Activated CD8-positive, alpha-beta memory T cell treated with anti-CD3 and anti-CD28 coated beads, Interleukin-2, amount 50 U/mL, for 1 hour (primary cell): Measurements from ENCODE around the gene CMTM3.
"Not testable (repeated sequence)": the region's sequence is repeated elsewhere in the genome, so short reads cannot be mapped to it uniquely, and the experiment has no call there.

ENCODE experiments used
- DNase-seq: peaks from one replicate; pipeline ENCODE4 v3.0.0-alpha.2; 2020; ENCODE audit errors: extremely low read depth

The CMTM3 gene

DNA sequence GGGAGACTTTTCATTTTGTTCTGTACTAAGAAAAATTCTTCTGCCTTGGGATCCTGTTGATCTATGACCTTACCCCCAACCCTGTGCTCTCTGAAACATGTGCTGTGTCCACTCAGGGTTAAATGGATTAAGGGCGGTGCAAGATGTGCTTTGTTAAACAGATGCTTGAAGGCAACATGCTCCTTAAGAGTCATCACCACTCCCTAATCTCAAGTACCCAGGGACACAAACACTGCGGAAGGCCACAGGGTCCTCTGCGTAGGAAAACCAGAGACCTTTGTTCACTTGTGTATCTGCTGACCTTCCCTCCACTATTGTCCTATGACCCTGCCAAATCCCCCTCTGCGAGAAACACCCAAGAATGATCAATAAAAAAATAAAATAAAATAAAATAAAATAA lies 27.1 kb downstream of the CMTM3 start:
- DNase-seq: not testable (repeated sequence)

DNA sequence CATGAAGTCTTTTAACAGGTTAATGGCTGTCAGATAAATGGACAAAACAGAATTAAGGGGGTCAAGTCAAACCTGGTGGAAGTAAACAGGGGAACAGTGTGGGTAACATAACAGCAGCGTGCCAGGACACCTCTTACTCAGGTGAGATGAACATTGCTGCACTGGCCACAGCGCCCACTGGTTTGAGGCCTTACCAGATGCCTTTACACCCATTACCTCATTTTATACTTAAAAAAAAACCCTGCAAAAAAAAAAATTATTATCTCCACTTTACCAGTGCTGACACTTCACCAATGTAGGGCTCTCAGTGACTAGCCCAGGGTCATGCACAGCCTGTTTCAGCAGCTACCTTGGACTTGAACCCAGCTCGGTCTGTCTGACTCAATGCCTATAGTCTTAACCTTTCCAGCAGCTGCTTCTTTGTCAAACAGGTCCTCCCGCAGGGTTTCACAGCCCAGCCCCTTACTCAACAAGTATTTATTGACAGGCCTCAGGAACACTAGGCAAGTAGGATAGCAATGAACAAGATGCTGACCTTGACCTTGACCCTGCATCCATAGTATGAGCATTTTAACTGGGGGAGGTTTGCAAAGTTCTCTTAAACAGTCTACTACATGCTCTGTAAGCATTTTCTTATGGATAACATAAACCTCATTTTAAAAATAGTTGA lies 30.2 kb downstream of the CMTM3 start:
- no peak for DNase-seq

DNA sequence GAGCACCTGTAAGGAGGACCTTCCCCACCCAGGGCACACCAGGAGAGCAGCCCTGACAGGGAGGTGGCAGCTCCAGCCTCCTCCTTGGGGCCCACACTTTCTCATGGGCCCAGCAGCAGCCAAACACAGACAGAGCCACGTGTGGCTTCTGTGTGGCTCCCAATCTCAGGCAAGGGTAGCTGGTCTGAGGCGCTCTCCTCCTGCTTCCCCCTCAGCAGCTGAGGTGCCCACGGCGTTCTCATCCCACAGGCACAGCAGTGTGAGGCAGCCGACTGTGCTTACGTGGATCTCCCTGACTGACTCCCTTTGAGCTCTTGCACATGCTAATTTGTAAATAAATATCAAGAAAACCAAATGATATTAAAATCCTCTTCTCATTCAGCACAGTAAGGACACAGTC lies 30.9 kb downstream of the CMTM3 start:
- no peak for DNase-seq

DNA sequence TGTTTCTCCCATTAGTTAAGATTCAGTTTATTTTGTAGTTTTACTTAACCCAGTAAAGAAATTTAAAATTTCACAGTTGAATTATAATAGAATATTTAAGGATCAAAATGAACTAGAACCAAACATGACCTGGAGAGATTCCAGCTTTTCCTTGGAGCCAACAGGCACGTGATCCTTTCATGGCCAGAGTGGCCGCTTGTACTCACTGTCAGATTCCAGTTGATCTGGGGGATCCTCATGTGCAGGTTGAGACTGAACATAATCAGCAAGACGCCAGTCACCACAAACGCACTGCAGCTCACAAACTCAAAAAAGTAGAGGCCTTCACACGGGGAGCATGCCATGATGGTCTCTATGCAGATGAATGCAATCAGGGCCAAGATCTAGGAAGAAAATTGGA lies 31.7 kb downstream of the CMTM3 start:
- DNase-seq: no peak

DNA sequence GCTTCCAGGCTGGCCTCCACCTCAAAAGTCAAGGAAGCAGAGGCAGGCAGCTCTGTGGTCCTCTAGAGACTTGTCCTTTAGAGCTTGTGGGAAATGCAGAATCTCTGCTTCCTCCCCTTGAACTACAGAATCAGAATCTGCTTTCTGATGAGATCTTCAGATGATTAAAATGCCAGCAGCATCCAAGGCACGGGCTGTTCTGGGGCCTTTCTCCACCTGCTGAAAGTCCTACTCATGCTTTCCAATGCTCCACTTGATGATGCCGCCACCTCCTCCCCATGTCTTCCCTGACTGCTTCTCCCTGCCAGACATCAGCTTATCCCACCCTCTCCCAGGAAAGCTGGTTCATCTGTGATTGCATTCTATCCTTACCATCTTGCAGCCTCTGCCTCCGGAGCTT lies 33.3 kb downstream of the CMTM3 start:
- no peak for DNase-seq

DNA sequence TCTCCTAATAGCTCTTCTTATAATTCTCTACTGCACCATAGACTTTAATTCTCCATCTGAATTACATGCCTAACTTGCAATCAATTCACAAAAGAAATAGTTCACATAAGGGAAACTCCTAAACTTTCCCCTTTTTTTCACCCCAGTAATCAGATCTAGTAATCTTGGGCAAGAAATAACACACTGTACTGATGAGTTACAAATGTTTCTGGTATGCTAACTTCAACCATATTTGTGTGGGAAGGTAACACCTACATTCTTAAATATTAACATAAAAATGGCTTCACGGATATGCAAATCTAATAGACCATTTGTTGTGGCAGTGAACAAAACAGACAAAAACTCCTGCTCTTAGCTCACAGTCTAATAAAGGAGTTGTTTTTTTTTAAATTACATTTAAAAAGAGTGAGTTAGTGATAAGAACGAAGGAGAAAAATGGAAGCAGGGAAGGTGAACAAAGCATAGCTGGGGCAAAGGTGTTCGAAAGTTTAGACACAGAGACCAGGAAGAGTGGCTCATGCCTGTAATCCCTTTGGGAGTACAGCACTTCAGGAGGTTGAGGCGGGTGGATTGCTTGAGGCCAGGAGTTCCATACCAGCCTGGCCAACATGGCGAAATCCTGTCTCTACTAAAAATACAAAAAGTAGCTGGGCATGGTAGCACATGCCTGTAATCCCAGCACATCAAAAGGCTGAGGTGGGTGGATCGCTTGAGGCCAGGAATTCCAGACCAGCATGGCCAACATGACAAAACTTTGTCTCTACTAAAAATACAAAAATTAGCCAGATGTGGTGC lies 34.8 kb downstream of the CMTM3 start:
- no peak for DNase-seq

DNA sequence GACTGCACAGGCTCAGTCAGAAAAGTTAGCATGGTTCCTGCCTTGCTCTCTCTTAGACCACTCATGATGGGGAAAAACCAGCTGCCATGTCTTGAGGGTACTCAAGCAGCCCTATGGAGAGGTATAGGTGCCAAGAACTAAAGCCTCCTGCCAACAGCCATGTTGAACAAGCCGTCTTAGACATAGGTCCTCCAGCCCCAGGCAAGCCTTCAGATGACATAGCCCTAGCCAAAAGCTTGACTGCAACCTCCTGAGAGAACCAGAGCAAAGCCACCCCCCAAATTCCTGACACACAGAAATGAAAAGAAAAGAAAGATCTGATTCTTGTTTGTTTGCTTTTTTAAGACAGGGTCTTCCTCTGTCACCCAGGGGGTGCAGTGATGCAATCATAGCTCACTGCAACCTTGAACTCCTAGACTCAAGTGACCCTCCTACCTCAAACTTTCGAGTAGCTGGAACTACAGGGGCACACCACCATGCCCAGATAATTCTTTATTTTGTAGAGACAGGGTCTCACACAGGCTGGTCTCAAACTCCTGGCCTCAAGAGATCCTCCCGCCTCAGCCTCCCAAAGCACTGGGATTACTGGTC lies 36.3 kb downstream of the CMTM3 start:
- DNase-seq: no peak

DNA sequence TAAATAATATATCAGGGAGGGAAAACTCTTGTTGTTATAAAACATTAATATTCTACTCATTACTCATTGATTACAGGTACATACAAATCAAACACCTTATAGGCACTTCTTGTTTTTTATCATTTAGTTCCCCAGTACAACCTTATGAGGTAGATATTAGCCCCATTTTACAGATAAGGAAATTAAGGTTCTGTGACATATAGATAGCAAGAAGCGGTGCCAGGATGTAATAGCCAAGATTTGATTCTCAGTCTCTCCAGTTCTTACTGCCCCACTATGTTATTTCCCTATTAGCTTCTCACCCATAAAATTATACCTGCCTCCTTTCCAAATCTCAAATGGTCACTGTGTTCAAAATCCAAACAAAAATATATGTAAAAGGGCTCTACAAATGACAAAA lies 36.9 kb downstream of the CMTM3 start:
- no peak for DNase-seq

DNA sequence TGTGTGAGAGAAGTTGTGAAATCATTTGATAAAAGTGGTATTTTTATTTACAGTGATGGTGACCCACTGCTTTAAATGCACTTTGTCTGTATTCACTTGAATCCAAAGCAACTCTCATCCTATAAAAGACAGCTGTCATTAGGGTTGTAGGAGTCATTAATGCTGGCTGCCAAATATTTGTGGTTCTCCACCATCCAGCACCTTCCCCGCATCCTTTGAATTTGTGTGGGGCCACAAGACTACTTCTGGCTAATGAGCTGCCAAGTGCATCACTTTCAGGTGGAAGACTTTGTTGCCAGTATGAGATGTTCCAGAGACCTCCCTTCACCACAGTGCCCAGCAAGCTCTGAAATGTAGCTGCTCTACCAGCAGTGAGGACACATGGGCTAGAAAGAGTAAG lies 43.4 kb downstream of the CMTM3 start:
- DNase-seq: no peak

DNA sequence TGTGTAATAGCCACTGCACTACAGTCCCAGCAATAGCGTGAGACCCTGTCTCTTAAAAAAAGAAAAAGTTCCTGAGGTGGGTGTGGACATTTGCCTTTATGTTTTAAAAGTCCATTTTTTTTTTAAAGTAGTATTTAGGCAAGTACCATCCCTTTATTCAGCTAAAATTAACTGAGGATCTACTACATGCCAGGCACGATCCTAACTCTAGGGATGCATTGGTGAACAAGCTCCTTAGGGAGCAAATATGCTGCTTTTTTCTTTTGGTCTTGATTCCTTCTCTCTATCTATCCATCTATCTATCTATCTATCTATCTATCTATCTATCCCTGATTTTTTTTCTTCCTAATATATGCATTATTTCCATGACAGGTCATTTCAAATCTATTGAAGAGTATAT lies 44.7 kb downstream of the CMTM3 start:
- no peak for DNase-seq

DNA sequence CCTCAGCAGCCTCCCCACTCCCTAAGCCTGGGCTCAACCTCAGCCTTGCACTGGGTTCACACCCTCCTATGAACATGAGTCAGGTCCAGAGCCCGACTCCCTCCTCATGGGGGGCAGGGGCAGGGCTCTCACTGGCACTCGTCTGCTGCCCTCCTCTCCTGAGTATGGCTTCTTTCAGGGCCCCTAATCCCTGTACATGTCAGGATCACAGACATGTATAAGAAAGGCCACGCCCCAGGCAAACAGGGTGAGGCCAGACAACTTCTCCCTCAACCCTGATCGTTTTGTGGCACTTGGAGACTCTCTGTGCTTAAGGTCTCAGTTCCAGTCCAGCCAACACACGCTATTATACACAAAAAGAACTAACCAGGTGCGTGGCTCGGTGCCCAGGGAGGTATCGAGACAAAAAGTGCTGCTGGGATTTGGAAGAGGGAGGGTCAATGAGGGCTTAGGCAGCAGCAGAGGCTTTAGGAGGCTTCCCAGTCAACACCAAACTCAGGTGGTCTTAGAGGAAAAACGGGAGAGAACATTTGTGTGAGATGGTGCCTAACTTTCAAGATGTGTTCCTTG lies 45.2 kb downstream of the CMTM3 start:
- no peak for DNase-seq

DNA sequence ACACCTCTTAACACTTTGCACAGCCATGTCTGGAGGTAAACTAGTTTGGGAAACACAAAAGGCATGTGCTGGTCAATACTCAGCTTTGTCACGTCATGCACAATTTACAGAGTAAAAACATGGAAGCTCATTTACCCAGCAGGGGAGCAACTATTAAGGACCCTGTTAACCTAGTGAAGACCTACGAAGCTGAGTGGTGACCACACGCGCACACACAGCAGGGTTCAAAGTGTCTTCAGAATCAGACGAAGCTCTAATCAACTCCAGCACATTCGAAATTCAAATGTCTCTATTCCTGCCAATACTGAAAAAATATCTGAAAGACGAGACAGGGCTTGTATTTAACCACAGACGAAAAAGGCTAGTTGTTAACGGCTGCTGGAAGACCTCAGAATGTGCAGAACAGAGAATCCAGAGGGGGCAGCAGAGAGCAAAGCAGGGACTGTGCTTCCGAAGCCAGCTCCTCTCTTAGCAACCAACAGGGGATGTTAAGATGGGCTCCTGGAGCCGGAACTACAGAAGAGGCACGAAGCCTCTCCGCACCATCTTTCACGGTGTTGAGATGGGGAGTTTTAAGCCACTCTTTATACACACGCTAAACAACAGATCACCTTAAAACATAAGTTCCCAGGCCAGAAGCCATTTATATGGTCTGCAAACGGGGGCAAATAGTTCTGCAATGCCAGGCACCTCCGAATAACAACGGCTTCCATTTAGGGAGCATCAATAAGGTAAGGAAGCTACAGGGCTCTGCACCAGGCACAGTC lies 46.4 kb downstream of the CMTM3 start:
- DNase-seq: peak; percentile 58

DNA sequence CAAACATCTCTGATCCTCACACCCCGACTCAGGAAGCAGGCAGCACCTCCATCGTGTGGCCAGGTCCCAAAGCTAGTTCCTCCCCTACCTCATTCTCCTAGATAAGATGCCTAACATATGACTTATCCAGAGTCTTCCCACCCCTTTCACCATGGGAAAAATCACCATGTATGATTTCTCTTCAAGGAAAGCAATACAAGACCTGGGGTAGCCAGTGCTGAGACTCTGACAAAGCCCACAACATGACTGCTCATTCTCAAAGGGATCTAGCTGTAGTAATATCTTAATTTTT lies 46.9 kb downstream of the CMTM3 start:
- DNase-seq: no peak

DNA sequence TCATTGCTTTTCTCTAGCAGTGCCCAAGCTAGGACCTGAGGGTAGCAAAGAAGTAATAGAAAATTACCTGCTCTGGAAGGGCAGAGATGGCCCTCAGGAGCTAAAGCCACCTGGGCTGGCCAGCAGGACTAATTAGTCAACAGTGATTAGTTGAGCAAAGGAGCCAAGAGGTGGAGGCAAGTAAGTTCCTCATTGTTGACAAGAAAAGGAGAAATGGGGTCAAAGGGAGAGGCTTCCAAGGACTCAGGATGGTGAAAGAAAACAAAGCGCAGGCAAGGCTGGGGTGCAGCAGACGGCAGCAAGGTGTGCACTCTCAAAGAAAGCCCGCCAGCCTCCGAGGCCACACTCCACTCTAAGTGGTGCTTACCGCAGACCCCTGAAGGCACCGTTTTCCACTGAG lies 47.5 kb downstream of the CMTM3 start:
- no peak for DNase-seq

DNA sequence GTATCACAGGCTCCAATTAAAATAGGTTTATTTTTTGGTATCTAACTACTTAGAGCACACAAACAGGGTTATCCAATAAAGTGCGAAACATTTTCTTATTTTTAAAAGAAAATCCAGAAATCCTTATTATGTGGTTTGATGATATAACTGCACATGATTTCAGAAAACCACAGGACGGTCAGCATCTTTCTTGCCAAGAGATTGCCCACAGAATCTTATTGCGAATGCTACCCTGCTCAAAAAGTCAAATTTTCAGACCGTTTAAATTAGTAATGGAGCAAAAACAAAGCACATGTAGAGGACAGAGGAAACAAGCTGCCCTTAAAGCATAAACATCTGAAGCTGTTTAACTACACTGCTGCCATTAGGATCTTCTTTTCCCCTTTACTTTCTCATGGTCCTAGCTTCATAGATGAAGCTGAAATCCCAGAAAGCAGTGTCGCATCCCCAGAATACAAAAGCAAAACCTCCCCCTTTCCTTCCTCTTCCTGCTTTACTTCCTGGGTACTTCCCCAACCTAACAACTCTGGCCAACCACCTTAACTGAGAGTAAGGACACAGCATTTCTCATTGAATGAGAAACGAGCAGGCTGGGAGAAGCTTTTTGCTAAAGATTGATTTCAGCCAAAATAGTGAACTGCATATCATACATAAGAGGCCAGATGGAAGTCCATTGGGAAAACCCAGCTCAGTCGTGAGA lies 48.3 kb downstream of the CMTM3 start:
- no peak for DNase-seq

DNA sequence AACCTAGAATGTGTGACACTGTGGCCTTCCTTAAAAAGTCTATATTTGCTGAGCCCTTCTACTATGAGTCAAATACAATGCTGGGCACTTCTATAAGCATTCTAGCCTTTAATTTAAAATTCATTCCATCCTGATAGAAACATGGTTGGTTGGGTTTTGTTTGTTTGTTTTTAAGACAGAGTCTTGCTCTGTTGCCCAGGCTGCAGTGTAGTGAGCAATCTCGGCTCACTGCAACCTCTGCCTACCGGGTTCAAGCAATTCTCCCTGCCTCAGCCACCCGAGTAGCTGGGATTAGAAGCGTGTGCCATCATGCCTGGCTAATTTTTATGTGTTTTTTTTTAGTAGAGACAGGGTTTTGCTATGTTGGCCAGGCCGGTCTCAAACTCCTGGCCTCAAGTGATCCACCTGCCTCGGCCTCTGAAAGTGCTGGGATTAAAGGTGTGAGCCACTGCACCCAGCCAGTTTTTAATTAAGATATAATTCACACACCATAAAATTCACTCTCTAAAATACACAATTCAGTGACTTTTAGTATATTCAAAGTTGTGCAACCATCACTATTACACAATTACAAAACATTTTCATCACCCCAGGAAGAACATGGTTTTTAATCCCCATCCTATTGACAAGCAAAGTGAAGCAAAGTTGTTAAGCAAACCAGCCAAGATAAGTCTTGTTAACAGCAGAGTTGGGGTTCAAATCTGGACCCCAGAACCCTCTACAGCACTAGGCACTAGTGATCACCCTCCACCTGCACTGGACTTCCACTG lies 49.3 kb downstream of the CMTM3 start:
- DNase-seq: no peak

DNA sequence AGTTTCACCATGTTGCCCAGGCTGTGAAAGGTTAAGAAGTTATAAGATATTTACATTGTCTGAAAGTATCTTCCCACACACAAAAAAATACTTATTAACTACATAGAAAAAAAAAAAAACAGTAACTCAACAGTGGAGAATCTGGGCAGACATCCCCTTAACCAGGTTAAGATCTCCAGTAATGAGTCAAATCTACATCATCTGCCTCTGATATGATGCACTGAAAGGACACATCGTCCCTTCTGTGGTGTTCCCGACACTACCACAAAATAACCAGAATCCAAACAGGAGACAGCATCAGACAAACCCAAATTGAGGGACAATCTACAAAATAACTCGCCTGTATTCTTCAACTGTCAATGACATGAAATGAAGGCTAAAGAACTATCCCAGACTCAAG lies 52.0 kb downstream of the CMTM3 start:
- DNase-seq: no peak

DNA sequence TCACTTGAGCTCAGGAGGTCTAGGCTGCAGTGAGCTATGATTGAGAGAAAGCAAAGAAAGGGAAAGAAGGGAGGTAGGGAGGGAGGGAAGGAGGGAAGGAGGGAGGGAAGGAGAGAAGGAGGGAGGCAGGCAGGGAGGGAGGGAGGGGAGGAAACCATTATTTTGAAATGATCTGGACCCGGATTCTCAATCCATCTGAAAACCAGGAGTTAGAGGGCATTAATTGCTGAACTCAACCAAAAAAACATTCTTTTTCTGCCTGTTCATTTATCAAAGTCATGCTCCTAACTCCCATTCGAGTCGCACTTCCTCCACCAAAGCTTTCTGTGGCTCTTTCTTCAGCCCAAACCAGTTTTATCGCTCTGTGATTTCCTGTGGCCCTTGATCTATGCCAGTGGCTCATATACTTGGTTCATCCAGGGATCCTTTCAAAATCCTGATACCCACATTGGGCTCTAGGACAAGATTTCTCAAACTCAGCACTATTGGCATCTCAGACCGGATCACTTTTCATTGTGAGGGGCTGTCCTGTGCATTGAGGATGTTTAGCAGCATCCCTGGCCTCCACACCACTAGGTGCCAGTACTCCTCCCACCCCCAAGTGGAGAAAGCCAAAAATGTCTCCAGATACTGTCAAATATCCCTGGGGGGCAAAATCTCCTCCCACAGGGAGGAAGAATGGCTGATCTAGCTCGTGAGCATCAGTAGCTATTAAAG lies 53.8 kb downstream of the CMTM3 start:
- DNase-seq: no peak

DNA sequence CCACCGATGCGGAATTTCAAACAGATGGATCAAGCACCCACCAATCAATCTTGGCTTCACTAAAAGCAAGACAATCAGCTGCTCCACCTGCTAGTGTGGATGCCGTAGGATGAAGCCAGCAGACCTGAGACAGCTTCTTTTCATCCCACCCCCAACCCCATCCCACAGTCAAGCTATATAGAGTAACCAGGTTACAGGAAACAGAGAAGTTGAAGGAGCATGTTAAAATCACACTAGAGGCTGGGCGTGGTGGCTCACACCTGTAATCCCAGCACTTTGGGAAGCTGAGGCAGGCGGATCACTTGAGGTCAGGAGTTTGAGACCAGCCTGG lies 54.3 kb downstream of the CMTM3 start:
- no peak for DNase-seq

DNA sequence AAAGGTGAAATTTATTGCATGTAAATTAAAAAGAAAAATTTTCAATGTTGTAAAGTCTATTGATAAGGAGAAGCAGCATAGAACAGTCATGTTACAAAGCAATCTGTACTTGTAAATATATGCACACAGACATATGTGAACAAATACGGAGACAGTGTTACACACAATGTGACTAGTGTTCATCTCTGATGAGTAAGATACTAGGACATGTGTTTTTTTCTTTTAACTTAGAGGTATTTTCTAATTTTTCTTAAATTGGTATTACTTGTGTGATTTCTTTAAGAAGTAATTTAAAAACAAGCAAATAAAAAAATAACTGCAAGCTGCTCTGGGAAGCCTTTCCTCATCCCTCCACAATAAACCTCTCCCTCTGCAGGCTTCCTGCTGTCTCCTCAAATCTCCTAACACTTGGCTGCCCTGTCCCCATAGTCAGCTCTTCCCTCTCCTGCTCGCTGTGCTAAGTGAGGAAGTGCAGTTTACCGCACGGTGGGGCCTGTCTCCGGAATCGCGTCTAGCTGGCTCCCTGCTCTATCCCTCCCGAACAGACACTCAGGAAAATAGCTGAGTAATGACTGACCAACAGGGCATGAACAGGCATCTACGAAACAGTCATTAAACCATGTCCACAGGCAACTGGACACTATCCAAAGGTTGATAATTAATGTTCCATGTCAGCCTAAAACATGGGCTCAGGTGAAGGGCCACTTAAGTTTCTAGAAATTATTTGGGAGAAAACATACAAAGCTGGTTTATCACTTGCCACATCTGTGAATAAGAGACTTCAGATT lies 56.1 kb downstream of the CMTM3 start:
- no peak for DNase-seq
